Body of pancreas (tissue), 4 donors: Measurements from ENCODE around the gene PLAU. TPM values are rescaled to one million over a fixed set of nuclear protein-coding genes. Genes with fewer than 3 reads are reported as not detected.

Experiments
- ATAC-seq: fragments of 150-250 bp; one replicate; pipeline ENCODE4 v1.9.1; 2016
- DNase-seq, 4 donors: peaks; one replicate each; pipeline ENCODE4 v3.0.0-alpha.2; 2019
- H3K27ac ChIP-seq, 4 donors: fragments of 200-600 bp; sonication (generic); 1 replicate in 3 of 4; 2 replicates in 1 of 4; pipeline versions ENCODE4 v1.5.1 to v1.6.1; 2016 to 2019; ENCODE audit warnings: mild to moderate bottlenecking in 1 of 4, mixed read lengths in 1 of 4, moderate library complexity in 1 of 4
- H3K27me3 ChIP-seq, 2 donors: fragments of 200-600 bp; sonication (generic); one replicate each; pipeline ENCODE4 v1.6.0; 2016; ENCODE audit warnings: mild to moderate bottlenecking in 1 of 2
- H3K36me3 ChIP-seq, 2 donors: fragments of 200-600 bp; sonication (generic); replicated peaks in 1 of 2; 2 replicates each; pipeline ENCODE4 v1.5.1; 2016; ENCODE audit warnings: low read depth in 2 of 2; ENCODE audit not compliant: insufficient read depth in 1 of 2
- H3K4me1 ChIP-seq: fragments of 200-600 bp; sonication (generic); one replicate; pipeline ENCODE4 v1.6.0; 2016
- H3K4me3 ChIP-seq, 2 donors: fragments of 200-600 bp; sonication (generic); 1 replicate in 1 of 2; 2 replicates in 1 of 2; pipeline ENCODE4 v1.5.1; 2016 to 2019
- H3K9me3 ChIP-seq, 3 donors: fragments of 200-600 bp; sonication (generic); 1 replicate in 2 of 3; 2 replicates in 1 of 3; pipeline ENCODE4 v1.5.1; 2016
- POLR2A ChIP-seq, 3 donors: fragments of 450-650 bp; IDR thresholded peaks; one replicate each; pipeline ENCODE4 v1.6.1; 2016; ENCODE audit warnings: antibody characterized with exemption in 3 of 3, mild to moderate bottlenecking in 2 of 3
- WGBS, 2 donors: methylation state at CpG; one replicate each; pipeline ENCODE4 v1.1.5; 2017; 5-methylcytosine and 5-hydroxymethylcytosine counted together
- intact Hi-C: fragments of 100-400 bp; cut with DNase I; formaldehyde crosslinking; loops from one replicate; pipeline ENCODE4 v1.15.1; 2023
- total RNA-seq, 2 donors: library from RNA; depleted of rRNA; stranded (reverse); fragments of >200 nt; gene quantifications; one replicate each; pipeline ENCODE4 v1.1.0, GENCODE V29; 2016
- TF ChIP-seq, protein P1 (sequence below), 7 experiments: fragments of 450-650 bp in 4 of 7; fragments of 200-600 bp in 3 of 7; sonication (generic) in 3 of 7; IDR thresholded peaks; one replicate each; pipeline ENCODE4 v1.5.1; 2016 to 2019; ENCODE audit warnings: antibody characterized with exemption in 7 of 7

PLAU gene
- total RNA-seq, 2 donors from 2014 or later: 1.6 to 4.3 TPM

- H3K27ac ChIP-seq: no peak overlapping the region
- intact Hi-C loops: no loop called here
- ATAC-seq (no peak), DNase-seq (no peak)
- no peaks in the 10 kb centered on the region for H3K36me3 ChIP-seq
- no peak overlapping the region for H3K4me3 ChIP-seq
- 85 to 90% methylated on average over 10 to 11 of the region's 11 CpGs for WGBS, 2 donors
- no peaks in the 10 kb centered on the region for H3K9me3 ChIP-seq
- peaks cover 18% of the 10 kb centered on the region for H3K4me1 ChIP-seq
- no peaks in the 10 kb centered on the region for H3K27me3 ChIP-seq
- TF ChIP-seq POLR2A (IDR thresholded peaks at IDR 0.05): no peak
- TF ChIP-seq, protein P1, sequence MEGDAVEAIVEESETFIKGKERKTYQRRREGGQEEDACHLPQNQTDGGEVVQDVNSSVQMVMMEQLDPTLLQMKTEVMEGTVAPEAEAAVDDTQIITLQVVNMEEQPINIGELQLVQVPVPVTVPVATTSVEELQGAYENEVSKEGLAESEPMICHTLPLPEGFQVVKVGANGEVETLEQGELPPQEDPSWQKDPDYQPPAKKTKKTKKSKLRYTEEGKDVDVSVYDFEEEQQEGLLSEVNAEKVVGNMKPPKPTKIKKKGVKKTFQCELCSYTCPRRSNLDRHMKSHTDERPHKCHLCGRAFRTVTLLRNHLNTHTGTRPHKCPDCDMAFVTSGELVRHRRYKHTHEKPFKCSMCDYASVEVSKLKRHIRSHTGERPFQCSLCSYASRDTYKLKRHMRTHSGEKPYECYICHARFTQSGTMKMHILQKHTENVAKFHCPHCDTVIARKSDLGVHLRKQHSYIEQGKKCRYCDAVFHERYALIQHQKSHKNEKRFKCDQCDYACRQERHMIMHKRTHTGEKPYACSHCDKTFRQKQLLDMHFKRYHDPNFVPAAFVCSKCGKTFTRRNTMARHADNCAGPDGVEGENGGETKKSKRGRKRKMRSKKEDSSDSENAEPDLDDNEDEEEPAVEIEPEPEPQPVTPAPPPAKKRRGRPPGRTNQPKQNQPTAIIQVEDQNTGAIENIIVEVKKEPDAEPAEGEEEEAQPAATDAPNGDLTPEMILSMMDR (IDR thresholded peaks at IDR 0.05): no peak
Observed at GRCh38 chr10:73867871-73868631, 42.9 kb upstream of the PLAU start.

DNA sequence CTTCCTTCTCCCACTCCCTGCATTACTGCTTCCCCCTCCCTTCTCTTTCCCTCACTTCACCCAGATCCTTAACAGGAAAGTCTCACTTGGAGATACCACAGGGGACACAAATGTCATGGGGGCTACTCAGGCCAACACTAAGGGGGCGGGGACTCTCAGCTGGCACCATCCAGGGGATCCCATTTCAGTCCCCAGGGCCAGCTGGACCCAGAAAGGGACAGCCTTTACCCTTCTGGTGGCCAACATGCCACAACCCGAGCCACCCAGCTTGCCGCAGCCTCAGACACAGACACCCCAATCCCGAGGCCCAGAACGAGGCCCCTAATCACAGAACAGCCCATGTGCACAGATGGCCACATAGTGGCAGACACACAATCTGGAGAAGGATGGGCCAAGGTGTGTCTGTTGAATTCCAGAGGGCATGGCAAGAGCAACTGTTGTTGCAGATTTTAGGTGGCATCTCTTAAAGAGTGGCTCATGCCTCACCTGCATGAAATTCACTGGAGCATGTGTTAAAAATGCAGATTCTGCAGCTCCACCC is 42.2 kb upstream of the PLAU start:
- Histone ChIP-seq H3K4me1 (peaks cover 21% of the 10 kb centered on the region), H3K36me3 (no peaks in the 10 kb centered on the region), H3K4me3 (no peak overlapping the region), H3K27me3 (no peaks in the 10 kb centered on the region), H3K27ac (no peak overlapping the region), H3K9me3 (no peaks in the 10 kb centered on the region)
- TF ChIP-seq, protein P1 (IDR thresholded peaks at IDR 0.05): no peak
- no peak for TF ChIP-seq POLR2A (IDR thresholded peaks at IDR 0.05)
- DNase-seq (no peak), ATAC-seq (no peak)
- intact Hi-C loops: no loop called here
- 91 to 100% methylated on average over 1 to 5 of the region's 5 CpGs for WGBS, 2 donors

DNA sequence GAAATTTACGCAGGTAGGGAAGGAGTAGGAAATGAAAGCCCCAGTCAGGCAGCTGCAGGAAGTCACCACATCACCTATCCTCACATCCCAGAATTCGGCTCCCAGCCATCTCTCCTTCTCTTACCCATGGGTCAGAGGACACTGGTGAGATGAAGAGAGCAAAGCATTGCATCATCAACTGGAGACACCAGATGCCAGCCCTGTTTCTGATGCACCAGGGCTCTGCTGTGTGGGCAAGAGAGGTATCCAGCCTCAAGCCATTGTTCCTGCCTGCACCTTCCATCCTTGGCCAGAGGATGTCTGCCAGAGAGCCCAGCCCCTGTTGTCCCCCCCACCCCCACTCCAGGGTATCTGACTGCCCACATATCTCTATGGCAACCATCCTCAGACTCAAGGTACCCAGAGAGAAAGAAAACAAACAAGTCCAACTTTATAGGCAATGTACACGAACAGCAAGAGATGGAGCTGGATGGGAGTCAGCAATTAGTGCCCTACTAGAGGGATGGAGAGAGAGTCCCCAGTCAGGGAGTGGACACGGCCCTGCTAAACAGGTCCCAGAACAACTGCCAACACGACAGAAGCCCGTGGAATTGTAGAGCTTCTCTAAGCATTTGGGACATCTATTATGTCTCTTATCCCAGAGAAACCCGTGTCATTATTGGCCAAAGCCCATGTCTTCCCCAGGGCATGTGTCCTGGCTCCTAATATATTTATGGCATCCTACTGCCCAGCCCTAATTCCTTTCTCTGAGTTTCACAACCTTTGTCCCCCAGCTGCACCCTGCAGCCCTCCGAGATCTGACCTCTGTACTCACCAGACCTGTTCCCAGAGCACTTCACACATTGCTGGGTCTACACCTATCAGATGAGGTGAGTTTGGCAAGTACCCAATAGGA is 39.4 kb upstream of the PLAU start:
- no peak overlapping the region for H3K4me3 ChIP-seq
- no peaks in the 10 kb centered on the region for H3K27me3 ChIP-seq
- DNase-seq (peak in 1 of 4 donors; percentile 28), ATAC-seq (no peak)
- no peaks in the 10 kb centered on the region for H3K9me3 ChIP-seq
- peaks cover 30% of the 10 kb centered on the region for H3K4me1 ChIP-seq
- intact Hi-C loops: no loop called here
- no peaks in the 10 kb centered on the region for H3K36me3 ChIP-seq
- peak overlapping the region in 2 of 4 donors; percentile 17 to 26 for H3K27ac ChIP-seq
- 64 to 67% methylated on average over 6 to 8 of the region's 8 CpGs for WGBS, 2 donors
- TF ChIP-seq POLR2A (IDR thresholded peaks at IDR 0.05): no peak
- TF ChIP-seq, protein P1 (IDR thresholded peaks at IDR 0.05): no peak

DNA sequence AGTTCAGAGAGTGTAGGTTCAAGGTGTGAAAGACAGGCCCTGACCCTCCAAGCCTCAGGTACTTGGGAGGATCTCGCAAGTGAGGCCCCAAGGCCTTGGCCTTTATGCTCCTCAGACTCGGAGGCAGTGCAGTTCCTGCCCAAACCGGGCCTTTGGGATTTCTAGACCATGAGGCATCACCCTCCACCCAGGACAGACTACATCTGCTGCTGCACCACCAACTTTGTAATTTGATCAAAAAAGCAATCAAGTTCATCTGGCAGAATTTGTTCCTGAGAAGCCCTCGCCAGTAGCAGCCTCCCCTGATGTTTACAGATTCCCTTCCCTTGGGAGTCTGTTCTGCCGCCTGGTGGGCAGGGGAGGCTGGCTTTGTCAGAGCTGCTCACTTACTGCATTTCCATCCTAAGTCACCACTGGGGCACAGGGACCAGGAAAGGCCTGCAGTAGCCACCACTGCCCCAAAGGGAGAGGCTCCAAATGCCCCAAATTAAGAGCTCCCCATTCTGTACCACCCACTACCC is 38.7 kb upstream of the PLAU start:
- Histone ChIP-seq H3K4me1 (peaks cover 30% of the 10 kb centered on the region), H3K27ac (peak overlapping the region in 2 of 4 donors; percentile 17 to 26), H3K36me3 (no peaks in the 10 kb centered on the region), H3K9me3 (no peaks in the 10 kb centered on the region), H3K27me3 (no peaks in the 10 kb centered on the region), H3K4me3 (no peak overlapping the region)
- no peak for TF ChIP-seq POLR2A (IDR thresholded peaks at IDR 0.05)
- TF ChIP-seq, protein P1 (IDR thresholded peaks at IDR 0.05): peak in 2 of 7 experiments; percentile 9 to 12
- WGBS, 2 donors: 54 to 61% methylated on average over 5 of the region's 5 CpGs
- no peak for ATAC-seq
- DNase-seq: no peak
- intact Hi-C loops: no loop called here
